Activated CD4-positive, alpha-beta T cell treated with anti-CD3 and anti-CD28 coated beads, Interleukin-2, amount 50 U/mL, for 4 hours (primary cell): ENCODE data around the gene GTF3C2.
"Not testable (repeated sequence)": the region's sequence is repeated elsewhere in the genome, so short reads cannot be mapped to it uniquely, and the experiment has no call there.

Experiments
- DNase-seq, 2 experiments: peaks; one replicate each; pipeline ENCODE4 v3.0.0-alpha.2; 2020

The GTF3C2 gene

DNA sequence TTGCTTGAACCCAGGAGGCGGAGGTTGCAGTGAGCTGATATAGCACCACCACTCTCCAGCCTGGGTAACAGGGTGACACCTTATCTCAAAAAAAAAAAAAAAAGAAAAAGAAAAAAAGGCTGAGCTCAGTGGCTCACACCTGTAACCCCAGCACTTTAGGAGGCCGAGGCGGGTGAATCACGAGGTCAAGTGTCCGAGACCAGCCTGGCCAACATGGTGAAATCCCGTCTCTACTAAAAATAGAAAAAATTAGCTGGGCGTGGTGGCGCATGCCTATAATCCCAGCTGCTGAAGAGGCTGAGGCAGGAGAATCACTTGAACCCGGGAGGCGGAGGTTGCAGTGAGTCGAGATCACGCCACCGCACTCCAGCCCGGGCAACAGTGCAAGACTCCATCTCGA, 36.7 kb downstream of the GTF3C2 start:
- not testable (repeated sequence) for DNase-seq

DNA sequence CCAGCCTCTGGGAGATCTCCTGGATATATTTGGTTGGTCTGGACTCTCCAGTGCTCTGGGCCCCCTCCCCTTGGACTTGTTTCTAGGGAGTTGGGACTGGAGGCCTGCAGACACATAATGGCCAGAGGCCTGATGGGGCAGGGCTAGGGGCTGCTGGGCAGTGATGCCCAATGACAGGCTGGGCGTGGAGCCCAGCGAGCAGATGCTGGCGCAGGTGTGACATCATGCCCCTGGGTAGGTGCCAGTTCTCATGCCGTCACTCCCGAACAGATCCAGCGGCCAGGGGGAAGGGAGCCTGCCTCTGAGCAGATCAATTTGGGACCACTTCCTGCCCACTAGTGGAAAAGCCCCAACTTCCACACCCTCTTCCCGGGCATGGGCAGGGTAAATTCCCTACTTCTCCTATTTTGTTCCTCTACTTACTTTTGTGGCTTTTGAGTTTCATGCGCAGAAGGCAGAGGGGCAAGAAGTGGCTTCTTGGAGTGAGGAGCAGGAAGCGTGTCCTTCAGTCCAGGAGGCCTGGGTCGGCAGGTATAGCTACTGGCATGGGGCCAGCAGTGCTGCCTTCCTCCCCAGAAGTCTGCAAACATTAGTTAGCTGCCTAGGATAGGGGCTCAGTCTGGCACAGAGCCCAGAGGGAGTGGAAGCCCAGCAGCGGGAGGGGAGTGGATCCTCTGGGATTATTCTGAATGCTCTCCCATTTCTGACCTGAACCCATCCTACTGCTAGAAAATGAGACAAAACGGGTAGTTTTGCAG, 39.7 kb downstream of the GTF3C2 start:
- DNase-seq = no peak

DNA sequence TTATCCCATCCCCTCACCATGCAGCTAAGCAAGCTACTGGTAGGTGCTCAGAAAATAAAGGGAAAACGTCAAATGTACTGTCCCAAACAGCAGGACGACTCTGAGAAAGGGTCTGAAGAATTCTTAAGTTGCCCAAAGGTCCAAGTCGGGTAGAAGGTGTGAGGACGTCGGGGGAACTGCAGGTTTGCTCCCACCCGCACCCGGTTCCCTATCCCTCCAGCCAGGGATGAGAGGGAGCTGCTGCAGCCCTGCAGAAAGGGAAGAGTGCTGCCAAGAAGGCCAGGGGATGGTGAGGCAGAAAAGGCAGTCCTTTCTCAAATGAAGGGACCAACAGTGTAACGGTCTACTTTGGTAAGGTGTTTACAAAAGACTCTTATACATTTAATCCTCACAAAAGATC, 41.4 kb downstream of the GTF3C2 start:
- no peak for DNase-seq

DNA sequence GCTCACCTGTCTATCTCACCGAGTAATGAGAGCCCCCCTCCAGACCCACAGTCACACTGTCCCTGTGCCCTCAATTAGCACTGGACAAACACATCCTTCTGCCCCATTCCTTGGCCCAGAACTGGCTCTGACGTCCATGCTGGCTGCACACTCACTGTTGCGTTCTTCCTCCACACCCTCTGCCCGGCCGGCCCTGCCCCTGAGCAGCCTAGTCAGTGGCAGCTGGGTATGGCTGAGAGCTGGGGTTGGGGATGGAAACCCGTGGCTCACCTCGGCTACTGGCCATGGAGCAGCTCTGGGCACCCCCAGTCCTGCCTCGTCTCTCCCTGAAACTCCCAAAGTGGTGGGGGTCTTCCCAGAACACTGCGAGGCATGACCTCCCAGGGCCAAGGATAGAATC, 41.9 kb downstream of the GTF3C2 start:
- DNase-seq = no peak

DNA sequence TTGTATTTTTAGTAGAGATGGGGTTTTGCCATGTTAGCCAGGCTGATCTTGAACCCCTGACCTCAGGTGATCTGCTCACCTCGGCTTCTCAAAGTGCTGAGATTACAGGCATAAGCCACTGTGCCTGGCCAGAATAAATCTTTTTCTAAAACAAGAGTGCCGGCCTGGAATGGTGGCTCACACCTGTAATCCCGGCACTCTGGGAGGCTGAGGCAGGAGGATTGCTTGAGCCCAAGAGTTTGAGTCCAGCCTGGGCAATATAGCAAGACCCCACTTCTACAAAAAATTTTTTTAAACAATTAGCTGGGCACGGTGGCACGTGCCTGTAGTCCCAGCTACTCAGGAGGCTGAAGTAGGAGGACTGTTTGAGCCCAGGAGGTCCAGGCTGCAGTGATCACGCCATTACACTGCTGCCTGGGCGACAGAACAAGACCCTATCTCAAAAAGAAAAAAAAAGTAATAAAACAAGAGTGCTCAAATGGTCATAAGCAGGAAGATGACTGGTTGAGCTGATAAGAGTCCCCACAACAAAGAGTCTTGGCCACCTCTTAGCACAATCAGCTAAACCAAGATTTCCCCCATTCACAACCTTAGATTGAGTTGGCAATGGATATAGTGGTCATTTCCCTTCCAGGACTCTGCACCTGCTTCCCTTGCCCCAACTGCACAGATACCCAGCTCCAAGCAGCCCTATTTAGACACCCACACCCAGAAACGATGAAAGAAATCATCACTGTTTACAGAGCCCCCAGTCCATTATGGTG, 42.5 kb downstream of the GTF3C2 start:
- no peak for DNase-seq

DNA sequence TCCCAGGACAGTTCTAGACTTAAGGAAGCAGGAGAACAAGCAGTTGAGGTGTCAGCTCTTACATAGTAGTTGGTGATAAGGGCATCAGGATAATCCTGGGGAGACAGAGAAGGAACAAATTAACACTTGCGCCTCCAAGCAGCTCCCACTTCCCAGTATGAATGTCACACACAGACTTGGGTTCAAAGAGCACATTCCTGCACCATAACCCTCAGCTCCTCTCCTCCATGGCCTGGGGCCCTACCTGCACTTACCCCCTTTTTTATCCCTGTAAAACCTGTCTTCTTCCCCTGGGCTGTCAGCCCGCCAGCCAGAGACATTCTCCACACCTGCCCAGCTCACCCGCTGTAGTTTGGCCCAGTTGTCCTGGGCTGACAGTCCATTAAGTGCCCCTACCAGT, 44.4 kb downstream of the GTF3C2 start:
- DNase-seq = no peak

DNA sequence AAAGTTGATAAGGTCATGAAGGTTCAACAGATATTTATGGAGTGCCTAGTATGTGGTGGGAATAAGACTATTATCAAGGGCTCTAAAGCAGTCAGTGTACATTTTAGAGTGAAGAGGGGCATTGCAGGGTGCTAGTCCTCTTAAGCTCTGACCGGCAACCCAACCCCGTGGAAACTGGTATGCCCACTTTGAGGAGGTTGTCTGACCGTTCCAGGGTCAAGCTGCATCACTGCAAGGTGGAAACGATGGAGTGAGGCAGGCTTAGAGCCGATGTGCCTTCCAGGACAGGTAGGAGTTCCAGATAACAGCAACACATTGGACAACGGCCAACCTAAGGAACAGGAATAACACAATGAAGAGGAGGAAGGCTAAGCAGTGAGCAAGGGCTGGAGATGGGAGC, 46.9 kb downstream of the GTF3C2 start:
- no peak for DNase-seq

DNA sequence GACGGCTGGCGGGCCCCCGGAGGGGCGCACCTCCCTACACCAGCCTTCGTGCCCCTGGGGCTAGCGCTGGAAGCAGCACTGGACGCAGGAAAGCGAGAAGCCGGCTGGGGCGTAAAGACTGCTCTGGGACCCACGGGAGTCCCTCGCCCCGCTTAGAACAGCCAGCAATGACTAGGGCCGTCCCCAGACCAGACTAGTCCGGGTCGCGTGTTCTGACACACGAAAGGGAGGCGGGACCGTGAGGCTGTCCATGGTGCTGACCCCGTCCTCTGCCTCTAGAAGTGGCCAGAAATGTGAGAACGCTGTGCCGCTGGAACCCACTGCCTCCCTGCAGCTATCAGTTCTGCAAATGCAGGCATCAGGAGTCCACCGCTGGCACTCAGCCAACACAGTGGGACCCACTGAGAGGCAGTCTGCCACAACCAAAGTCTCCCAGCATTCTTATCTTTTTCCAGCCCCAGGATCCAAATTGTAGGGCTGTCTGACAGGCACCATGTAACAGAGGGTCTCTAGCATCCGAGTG, 48.1 kb downstream of the GTF3C2 start, which contains the start of gene UCN:
UCN (minus strand) TSS at position 87 of the 523 bp plus-strand sequence. CDS start 550 bp downstream, outside the sequence.
- no peak for DNase-seq

DNA sequence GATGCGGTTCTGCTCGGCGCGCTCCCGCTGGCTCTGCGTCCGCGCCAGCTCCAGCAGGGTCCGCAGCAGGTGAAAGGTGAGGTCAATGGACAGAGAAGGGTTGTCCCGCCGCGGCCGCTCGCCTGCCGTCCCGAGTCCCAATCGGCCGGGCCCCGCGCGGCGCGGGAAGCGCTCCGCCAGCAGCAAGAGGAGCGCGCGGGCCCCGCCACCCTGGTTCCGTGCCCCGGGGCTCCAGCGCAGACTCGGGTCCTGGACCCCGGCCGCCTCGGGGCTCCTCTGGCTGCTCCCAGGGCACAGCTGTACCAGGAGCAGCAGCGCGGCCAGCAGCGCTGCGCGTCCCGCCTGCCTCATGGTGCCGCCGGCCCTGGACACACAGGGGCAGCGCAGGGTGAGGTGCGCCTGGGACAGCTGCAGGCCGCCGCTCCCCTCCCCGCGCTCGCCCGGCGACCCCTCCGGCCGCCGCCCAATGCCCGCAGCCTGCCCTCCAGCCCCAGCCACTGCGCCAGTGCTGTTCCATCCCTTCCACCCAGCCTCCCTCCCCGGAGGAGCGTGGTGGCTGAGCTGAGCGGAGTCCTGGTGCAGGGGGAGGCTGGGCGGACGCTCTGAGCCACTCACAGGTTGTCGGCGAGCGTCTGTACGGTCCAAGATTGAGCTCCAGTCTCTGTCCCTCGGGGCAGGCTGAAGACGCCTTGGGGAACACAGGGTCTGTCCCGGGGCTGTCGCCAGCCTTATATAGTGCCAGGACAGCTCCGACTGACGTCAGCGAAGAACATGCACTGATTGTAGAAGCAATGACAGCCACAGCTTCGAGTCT, 48.8 kb downstream of the GTF3C2 start:
- no peak for DNase-seq

DNA sequence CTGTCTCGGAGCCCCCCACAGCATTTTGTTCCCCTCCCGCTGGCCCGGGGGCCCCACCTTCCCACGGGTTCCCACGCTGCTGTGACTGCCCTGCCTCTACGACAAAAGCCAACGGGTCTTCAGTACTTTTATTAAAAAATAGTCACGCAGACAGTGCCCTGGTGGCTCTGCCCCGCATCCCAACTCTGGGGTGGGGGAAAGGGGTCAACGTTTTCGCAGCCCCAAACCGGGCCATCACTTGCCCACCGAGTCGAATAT, 49.3 kb downstream of the GTF3C2 start:
- DNase-seq = no peak

DNA sequence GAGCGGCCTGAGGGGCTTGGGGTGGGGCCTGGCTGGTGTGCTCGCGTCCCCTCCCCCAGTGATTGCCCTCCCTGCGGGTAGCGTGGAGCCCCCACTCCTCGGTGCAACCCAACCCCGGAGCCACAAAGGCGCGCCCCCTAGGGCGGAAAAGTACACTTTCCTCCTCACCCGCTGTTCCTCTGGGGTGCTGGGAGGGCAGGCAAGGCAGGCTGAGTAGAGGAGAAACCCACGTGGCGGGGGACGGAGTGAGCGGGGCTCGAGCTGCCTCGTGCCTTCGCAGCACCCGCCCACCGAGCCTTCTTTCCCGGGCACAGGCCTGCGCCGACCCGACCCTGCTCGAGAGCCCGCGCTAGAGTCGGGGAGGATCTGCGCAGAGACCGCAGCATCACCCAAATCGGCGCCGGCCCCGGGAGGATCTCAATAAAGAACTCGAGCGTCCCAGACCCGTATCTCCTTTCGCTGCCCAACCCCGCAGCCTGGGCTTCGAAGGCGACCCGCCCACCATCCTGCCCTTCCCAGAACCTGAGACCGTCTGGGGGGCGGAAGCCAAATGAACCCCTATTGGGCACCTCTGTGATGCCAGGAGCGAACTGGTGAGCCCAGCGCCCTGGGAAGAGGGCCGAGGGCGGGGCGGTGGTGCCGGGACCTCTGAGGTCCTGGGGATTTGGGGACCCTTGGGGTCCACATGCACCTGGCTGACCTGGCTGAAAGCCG, 49.8 kb downstream of the GTF3C2 start:
- peak; percentile 26 to 33 for DNase-seq

DNA sequence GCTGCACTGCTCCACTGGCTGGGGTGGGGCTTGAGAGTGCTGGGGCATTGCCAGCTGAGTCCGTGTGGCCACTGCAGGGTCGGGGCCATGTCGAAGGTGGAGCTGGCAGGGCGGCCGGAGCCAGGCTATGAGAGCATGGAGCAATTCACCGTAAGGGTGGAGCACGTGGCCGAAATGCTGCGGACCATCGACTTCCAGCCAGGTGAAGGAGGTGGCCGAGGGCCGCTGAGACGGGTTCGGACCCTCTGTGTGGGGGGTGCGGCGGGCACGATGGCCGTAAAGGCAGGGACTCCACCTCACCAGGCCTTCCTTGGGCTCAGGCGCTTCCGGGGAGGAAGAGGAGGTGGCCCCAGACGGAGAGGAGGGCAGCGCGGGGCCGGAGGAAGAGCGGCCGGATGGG, 50.4 kb downstream of the GTF3C2 start:
- no peak for DNase-seq

DNA sequence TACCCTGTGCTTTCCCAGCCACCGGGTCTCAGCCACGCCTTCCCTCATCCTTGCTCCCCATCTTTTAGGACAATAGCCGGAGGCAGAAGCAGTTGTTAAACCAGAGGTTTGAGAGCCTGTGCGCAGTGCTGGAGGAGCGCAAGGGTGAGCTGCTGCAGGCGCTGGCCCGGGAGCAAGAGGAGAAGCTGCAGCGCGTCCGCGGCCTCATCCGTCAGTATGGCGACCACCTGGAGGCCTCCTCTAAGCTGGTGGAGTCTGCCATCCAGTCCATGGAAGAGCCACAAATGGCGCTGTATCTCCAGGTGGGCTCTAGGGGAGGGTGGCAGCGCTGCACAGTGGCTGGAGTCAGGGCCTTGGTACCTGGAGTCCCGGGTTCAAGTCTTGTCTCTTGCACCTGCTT, 51.0 kb downstream of the GTF3C2 start:
- no peak for DNase-seq

DNA sequence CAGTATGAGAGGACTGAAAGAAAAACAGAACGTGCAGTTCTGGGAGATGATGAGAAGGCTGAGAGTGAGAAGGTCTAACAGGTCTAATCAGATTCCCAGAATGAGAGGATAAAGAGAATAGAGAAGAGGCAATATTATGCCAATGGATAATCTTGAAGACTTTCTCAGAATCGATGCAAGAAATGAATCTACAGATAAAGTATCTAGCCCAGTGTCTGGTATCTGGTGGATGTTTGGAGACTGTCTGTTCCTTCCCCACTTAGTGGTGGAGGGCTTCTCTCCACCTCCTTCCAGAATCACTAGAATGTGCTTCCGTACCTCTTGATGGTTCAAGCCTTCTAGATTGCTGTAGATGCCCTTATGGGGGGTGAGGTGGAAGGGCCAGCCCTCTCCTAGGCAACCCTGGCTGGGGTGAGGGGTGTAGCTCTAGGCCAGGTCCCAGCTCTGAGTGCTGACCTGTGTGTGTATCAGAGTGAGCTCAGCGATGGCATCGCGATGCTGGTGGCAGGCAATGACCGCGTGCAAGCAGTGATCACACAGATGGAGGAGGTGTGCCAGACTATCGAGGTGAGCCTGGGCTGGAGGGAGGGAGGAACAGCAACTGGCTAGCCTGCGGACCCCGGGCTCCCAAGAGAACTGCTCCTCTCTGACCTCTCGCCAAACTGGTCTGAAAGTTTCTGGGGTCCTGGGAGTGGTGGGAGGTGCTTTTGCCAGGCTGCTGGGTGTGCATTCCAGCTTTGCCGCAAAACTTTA, 51.9 kb downstream of the GTF3C2 start:
- DNase-seq = no peak

DNA sequence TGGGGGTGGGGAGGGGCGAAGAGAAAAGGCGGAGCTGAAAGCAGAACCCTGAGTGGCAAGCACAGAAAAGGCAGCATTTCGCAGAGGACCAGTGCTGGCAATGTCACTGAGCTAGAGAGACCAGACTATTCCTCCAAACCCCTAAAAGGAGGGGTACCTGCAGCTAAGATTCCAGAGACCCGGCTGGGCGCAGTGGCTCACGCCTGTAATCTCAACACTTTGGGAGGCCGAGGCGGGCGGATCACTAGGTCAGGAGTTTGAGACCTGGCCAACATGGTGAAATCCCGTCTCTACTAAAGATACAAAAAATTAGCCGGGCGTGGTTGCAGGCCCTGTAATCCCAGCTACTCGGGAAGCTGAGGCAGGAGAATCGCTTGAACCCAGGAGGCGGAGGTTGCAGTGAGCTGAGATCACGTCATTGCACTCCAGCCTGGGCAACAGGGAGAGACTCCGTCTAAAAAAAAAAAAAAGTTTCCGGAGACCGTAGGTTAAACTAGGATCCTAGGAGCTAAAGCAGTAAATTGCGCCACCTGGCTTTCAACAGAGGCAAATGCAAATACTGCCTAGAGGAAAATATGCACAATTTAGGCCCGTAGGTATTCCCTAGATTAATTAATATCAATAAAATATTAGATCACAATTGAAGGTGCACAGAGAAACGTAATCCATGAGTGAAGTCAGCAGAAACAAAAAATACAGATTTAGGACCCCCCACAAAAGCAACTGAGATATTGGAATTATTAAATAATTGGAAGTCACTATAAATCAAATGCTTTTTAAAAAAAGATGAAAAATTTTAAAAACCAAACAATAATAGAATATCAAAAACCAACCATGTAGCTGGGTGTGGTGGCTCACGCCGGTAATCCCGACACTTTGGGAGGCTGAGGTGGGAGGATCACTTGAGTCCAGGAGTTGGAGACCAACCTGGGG, 53.2 kb downstream of the GTF3C2 start:
- peak in 1 of 2 experiments; percentile 12 for DNase-seq

DNA sequence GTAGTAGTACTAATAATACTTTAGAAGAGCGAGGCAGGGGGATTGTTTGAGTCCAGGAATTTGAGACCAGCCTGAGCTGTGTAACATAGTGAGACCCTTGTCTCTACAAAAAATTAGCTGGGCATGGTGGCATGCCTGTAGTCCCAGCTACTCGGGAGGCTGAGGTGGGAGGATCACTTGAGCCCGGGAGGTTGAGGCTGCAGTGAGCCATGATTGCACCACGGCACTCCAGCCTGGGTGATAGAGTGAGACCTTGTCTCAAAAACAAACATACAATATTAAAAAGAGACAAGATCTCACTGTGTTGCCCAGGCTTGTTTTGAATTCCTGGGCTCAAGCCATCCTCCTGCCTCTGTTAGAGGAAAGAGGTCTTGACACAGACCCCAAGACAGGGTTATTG, 56.0 kb downstream of the GTF3C2 start:
- not testable (repeated sequence) for DNase-seq

DNA sequence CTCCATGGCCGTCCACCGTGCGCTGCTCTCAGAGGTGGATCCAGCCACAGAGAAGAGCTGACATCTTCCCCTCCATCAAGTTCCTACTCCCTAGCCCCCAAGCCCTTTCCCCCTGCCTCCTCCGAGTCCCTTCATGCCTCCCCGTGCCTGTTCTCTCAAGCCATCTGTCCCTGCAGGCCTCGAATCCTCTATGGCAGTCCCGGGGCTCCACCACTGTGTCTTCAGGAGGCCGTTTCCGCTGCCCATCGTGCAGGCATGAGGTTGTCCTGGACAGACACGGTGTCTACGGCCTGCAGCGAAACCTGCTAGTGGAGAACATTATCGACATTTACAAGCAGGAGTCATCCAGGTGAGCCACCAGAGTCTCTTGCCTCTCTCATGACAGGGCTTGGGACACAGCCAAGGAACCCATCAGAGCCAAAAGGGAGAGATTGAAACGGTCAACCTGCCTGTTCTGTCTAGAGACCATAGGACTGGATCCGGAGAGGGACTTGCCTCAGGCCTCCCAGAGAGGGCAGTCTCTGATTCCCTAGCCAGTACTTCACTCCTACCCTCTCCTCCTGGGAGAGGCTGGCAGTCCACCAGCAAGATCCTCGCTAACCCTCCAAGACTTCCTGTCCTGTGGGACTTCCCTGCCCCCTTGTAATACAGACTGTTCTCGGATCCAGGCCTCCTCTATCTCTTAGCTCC, 58.0 kb downstream of the GTF3C2 start:
- DNase-seq = no peak

DNA sequence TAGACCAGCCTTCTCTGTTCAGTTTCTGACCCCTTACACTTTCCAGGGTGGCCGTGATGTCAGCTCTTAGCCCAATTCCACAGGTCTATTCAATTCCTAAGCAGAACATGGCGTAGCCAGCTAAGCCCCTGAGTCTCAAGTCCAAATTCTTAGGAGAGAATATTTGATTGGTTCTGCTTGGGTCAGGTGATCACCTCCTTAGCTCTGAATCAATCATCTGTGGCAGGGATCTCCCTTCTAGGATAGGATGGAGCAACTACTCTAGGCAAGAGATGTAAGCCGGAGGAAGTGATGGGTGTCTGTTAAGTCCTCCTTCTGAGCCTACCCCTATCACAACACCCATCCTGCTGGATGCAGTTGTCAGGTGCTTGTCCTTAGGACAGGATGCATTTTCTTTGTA, 59.4 kb downstream of the GTF3C2 start:
- DNase-seq = no peak

DNA sequence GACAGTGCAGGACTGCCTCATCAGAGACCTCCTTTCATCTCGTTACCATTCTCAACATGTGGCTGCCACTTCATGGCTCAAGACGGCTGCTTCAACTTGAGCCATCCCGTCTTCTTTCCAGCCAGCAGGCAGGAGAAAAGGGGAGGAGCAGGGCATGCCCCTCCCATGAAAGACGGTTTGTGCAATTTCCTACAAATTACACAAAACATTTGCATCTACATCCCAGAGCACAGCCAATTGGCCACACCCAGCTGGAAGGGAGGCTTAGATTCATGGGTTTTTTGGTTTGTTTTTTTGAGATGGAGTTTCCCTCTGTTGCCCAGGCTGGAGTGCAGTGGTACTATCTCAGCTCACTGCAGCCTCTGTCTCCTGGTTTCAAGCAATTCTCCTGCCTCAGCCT, 60.1 kb downstream of the GTF3C2 start:
- DNase-seq = no peak

DNA sequence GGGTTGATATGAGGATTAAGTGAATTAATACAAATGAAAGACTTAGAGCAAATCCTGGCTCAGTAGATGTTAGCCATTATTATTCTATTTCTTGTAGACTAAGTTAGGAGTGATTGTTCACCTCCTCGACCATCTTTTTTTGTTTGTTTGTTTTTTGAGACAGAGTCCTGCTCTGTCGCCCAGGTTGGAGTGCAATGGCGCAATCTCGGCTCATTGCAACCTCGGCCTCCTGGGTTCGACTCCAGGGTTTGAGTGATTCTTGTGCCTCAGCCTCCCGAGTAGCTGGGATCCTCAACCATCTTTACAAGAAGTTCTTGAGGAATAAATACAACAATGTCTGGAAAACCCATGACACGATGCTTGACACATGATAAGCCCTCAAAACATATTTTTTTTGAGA, 61.6 kb downstream of the GTF3C2 start:
- no peak for DNase-seq
